HepG2 (cell line): ENCODE data around the gene SEBOX. TPM values are rescaled to one million over a fixed set of nuclear protein-coding genes. Genes with fewer than 3 reads are reported as not detected.

Source experiments
- BHLHE40 ChIP-seq: IDR thresholded peaks from 2 replicates; pipeline ENCODE4 v1.6.1; 2011; ENCODE audit warnings: low read length, improper control_type of control experiment
- ELF3 ChIP-seq: IDR thresholded peaks from 2 replicates; pipeline ENCODE4 v1.6.1; 2016; ENCODE audit warnings: missing genetic modification reagents, missing compliant biosample characterization
- MAZ ChIP-seq, 2 experiments: sonication (generic) in 1 of 2; formaldehyde crosslinking in 1 of 2; IDR thresholded peaks; 2 replicates each; pipeline versions ENCODE4 v1.5.0 to v1.6.1; 2012 to 2020; ENCODE audit warnings: low read depth in 2 of 2, mild to moderate bottlenecking in 2 of 2, borderline replicate concordance in 1 of 2, improper control_type of control experiment in 1 of 2, low read length in 1 of 2, missing genetic modification reagents in 1 of 2, moderate library complexity in 1 of 2
- NFE2L2 ChIP-seq: fragments of 150-350 bp; IDR thresholded peaks from 2 replicates; pipeline ENCODE4 v1.6.1; 2014; ENCODE audit warnings: low read length
- PHF21A ChIP-seq: sonication (generic); formaldehyde crosslinking; IDR thresholded peaks from 2 replicates; pipeline ENCODE4 v1.5.0; 2020; ENCODE audit warnings: mild to moderate bottlenecking, missing genetic modification reagents
- PPARG ChIP-seq: conservative IDR thresholded peaks from 2 replicates; pipeline ENCODE4 v1.6.1; 2016; ENCODE audit warnings: missing biosample characterization, missing genetic modification reagents
- RAD21 ChIP-seq: fragments of 450-650 bp; formaldehyde crosslinking; IDR thresholded peaks from 2 replicates; pipeline ENCODE4 v1.5.0; 2020; ENCODE audit warnings: mild to moderate bottlenecking
- SOX13 ChIP-seq, 3 experiments: fragments of 450-650 bp in 1 of 3; sonication (generic) in 1 of 3; formaldehyde crosslinking in 1 of 3; IDR thresholded peaks in 2 of 3; conservative IDR thresholded peaks in 1 of 3; 2 replicates each; pipeline versions ENCODE4 v1.5.0 to v1.6.1; 2016 to 2020; ENCODE audit warnings: antibody characterized with exemption in 1 of 3, mild to moderate bottlenecking in 1 of 3, missing compliant biosample characterization in 1 of 3, missing genetic modification reagents in 1 of 3, moderate library complexity in 1 of 3
- THAP9 ChIP-seq: sonication (generic); formaldehyde crosslinking; IDR thresholded peaks from 2 replicates; pipeline ENCODE4; 2020; ENCODE audit warnings: missing genetic modification reagents, mild to moderate bottlenecking, borderline replicate concordance
- ZBTB14 ChIP-seq: sonication (generic); formaldehyde crosslinking; IDR thresholded peaks from 2 replicates; pipeline ENCODE4 v1.4.0; 2020; ENCODE audit warnings: missing genetic modification reagents
- ZBTB25 ChIP-seq: IDR thresholded peaks from 2 replicates; pipeline ENCODE4 v1.6.1; 2018; ENCODE audit warnings: missing genetic modification reagents
- ZFX ChIP-seq: sonication (generic); formaldehyde crosslinking; IDR thresholded peaks from 2 replicates; pipeline ENCODE4 v1.4.0; 2020; ENCODE audit warnings: mild to moderate bottlenecking, low read depth, missing genetic modification reagents, moderate library complexity
- ZIK1 ChIP-seq: sonication (generic); formaldehyde crosslinking; IDR thresholded peaks from 2 replicates; pipeline ENCODE4 v1.5.0; 2020; ENCODE audit warnings: mild to moderate bottlenecking, low read depth, missing genetic modification reagents, borderline replicate concordance
- ZNF326 ChIP-seq: sonication (generic); formaldehyde crosslinking; IDR thresholded peaks from 2 replicates; pipeline ENCODE4 v1.4.0; 2020; ENCODE audit warnings: missing genetic modification reagents, borderline replicate concordance
- ZNF414 ChIP-seq: sonication (generic); formaldehyde crosslinking; IDR thresholded peaks from 2 replicates; pipeline ENCODE4 v1.5.0; 2020; ENCODE audit warnings: missing genetic modification reagents
- ZNF44 ChIP-seq: sonication (generic); formaldehyde crosslinking; IDR thresholded peaks from 2 replicates; pipeline ENCODE4 v1.5.1; 2020; ENCODE audit warnings: mild to moderate bottlenecking, missing genetic modification reagents
- ZNF484 ChIP-seq: sonication (generic); formaldehyde crosslinking; IDR thresholded peaks from 2 replicates; pipeline ENCODE4 v1.5.1; 2020; ENCODE audit warnings: mild to moderate bottlenecking, low read depth, missing genetic modification reagents, borderline replicate concordance
- ZNF580 ChIP-seq: IDR thresholded peaks from 2 replicates; pipeline ENCODE4 v1.6.1; 2016; ENCODE audit warnings: low read depth, borderline replicate concordance
- ZNF616 ChIP-seq: sonication (generic); formaldehyde crosslinking; IDR thresholded peaks from 2 replicates; pipeline ENCODE4 v1.5.0; 2020; ENCODE audit warnings: low read depth, mild to moderate bottlenecking, missing genetic modification reagents
- polyA plus RNA-seq, 8 experiments: library from polyadenylated mRNA; depleted of rRNA in 3 of 8; stranded (reverse) in 7 of 8; unstranded in 1 of 8; fragments of >200 nt; fragmentation: Illumina TruSeq in 4 of 8; extraction: Trizol in 4 of 8; gene quantifications; 2 replicates each; pipeline versions ENCODE4 v1.2.1 to v1.2.3, GENCODE V29; 2011 to 2016; ENCODE audit warnings: low read depth in 4 of 8, missing spikeins in 1 of 8, mixed read lengths in 1 of 8; ENCODE audit not compliant: insufficient read depth in 1 of 8
- total RNA-seq, 5 experiments: library from RNA; depleted of rRNA; stranded (reverse); fragments of >200 nt; fragmentation: Illumina TruSeq; extraction: Trizol; gene quantifications; 2 replicates each; pipeline ENCODE4 v1.2.3, GENCODE V29; 2016; ENCODE audit warnings: low read depth in 1 of 5
- TF ChIP-seq, protein P1 (sequence below): sonication (generic); formaldehyde crosslinking; IDR thresholded peaks from 2 replicates; pipeline ENCODE4 v1.5.1; 2020; ENCODE audit warnings: mild to moderate bottlenecking, missing genetic modification reagents, moderate library complexity

The SEBOX gene
- total and polyA plus RNA-seq, 2 of the 13 experiments (the other 11 are each of a cell fraction or from before 2014, with no cell fraction given): not detected

DNA sequence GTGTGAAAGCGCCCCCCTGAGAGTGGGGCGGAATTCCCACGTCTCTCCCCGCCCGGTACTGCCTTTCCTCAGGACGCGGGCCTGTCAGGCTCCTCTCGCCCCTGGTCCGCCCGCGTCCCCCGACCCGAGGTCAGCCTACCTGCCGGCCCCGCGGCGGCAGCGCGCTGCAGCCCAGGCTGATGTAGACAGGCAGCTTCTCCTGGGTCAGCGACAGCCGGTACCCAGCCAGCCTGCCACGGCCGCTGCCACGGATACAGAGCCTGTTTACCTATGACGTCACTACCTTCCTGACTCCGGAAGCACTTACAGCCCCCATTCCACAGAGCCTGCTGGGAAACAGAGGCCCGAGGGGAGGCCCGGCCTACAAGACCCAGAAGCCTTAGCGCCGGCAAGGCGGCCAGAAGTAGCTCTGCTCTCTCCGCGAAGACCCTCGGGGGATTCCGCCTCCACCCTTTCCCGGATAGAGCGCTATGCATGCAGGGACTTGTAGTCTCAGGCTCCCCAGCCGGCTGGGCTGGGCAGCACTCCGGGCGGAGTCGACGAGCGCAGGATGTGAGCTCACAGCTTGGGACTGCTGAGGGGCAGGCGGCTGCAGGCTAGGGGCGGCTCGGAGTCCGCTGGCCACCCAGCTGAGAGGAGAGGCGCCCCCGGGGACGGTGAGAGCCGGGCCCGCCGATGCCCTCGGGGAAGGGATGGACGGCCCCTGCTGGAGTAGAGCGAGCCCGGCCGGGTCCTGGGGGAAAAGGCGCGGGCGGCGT lies 29.6 kb downstream of the SEBOX start, which contains the start of the genes IFT20 and TNFAIP1 (continued):
- TF ChIP-seq SOX13 (IDR thresholded peaks at IDR 0.05) (peak; percentile 24; the same call in 1 of the 2 replicates), SOX13 (CRISPR knock-in tag; conservative IDR thresholded peaks at IDR 0.05 in 1 of 2, IDR thresholded peaks at IDR 0.05 in 1 of 2) (peak in 1 of 2 experiments; percentile 20; a peak in 1 of 4 replicates), MAZ (IDR thresholded peaks at IDR 0.05; ENCODE audit: borderline replicate concordance, low read depth, low read length) (no peak; the same call in 1 of the 2 replicates), MAZ (CRISPR knock-in tag; IDR thresholded peaks at IDR 0.05; ENCODE audit: low read depth) (no peak), ZBTB25 (no peak; the same call in 1 of the 2 replicates), ZFX (peak; percentile 83), ZIK1 (CRISPR knock-in tag) (peak; percentile 54; the same call in 1 of the 2 replicates), PHF21A (CRISPR knock-in tag) (peak; percentile 69), ZNF580 (CRISPR knock-in tag) (peak; percentile 75; the same call in 1 of the 2 replicates), ELF3 (CRISPR knock-in tag) (peak; percentile 76), ZNF326 (CRISPR knock-in tag) (no peak), RAD21 (peak; percentile 26; the same call in 1 of the 2 replicates), THAP9 (peak; percentile 95), ZNF44 (CRISPR knock-in tag) (no peak), PPARG (CRISPR knock-in tag) (no peak; the same call in 1 of the 2 replicates), ZNF414 (CRISPR knock-in tag) (peak; percentile 59; the same call in 1 of the 2 replicates), ZNF616 (0 out of 2 replicates have a peak, but pooled peaks have one; percentile 14), ZNF484 (no peak), NFE2L2 (no peak), ZBTB14 (no peak), BHLHE40 (no peak; the same call in 1 of the 2 replicates)
- TF ChIP-seq, protein P1, sequence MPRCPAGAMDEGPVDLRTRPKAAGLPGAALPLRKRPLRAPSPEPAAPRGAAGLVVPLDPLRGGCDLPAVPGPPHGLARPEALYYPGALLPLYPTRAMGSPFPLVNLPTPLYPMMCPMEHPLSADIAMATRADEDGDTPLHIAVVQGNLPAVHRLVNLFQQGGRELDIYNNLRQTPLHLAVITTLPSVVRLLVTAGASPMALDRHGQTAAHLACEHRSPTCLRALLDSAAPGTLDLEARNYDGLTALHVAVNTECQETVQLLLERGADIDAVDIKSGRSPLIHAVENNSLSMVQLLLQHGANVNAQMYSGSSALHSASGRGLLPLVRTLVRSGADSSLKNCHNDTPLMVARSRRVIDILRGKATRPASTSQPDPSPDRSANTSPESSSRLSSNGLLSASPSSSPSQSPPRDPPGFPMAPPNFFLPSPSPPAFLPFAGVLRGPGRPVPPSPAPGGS: no peak; the same call in 1 of the 2 replicates
